GM18505 (cell line): Measurements from ENCODE around the gene ILF2.
"Not testable (repeated sequence)": the region's sequence is repeated elsewhere in the genome, so short reads cannot be mapped to it uniquely, and the experiment has no call there.

Experiments
- ATAC-seq: cut with Tn5 transposase; IDR thresholded peaks from one replicate; pipeline ENCODE4 v1.9.1; 2021; ENCODE audit not compliant: unreplicated experiment
- POLR2A ChIP-seq: IDR thresholded peaks from 4 replicates; pipeline ENCODE4 v1.6.1; 2011; ENCODE audit warnings: borderline replicate concordance; ENCODE audit not compliant: insufficient read depth, insufficient read length; ENCODE audit errors: extremely low read depth

Gene ILF2

DNA sequence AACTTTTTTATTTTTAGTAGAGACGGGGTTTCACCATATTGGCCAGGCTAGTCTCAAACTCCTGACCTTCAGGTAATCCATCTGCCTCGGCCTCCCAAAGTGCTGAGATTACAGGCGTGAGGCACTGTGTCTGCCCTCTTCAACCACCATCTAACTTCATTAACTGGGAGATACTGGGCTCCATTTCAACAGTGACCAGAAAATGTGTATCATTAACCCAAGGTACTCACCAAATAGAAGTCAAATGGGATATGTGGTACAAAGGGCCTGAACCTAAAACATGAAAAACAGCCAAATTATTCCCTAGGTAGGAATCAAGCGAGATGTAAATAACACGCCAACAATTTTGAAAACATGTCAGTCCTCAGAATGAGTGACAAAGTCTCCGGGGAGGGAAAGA, 1.2 kb downstream of the ILF2 start:
- ATAC-seq = no peak
- TF ChIP-seq POLR2A = no peak

DNA sequence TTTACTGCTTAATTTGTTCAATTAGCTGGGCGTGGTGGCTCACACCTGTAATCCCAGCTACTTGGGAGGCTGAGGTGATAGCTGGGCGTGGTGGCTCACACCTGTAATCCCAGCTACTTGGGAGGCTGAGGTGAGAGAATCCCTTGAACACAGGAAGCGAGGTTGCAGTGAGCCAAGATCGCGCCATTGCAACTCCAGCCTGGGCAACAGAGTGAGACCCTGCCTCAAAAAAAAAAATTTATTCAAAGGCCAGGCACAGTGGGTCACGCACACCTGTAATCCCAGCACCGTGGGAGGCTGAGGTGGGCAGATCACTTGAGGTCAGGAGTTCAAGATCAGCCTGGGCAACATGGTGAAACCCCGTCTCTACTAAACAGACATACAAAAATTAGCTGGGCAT, 2.1 kb downstream of the ILF2 start:
- ATAC-seq = not testable (repeated sequence)

DNA sequence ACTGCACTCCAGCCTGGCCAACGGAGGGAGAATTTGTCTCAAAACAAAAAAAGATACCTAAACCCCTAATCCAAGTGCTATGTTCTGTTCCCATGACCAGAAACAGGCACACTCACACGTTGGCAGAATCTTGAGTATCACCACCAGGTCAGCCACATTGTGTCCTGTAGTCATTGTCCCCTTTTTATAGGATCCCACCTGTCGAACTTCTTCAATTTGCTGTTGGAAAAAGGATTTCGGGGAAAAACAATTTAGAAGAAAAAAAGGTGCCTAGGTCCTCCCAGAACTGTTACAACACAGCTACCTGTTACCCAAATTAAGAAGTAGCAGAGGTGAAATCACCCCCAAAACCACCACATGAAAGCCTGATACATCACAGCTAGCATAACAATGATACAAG, 3.4 kb downstream of the ILF2 start:
- TF ChIP-seq POLR2A = no peak
- ATAC-seq = no peak

DNA sequence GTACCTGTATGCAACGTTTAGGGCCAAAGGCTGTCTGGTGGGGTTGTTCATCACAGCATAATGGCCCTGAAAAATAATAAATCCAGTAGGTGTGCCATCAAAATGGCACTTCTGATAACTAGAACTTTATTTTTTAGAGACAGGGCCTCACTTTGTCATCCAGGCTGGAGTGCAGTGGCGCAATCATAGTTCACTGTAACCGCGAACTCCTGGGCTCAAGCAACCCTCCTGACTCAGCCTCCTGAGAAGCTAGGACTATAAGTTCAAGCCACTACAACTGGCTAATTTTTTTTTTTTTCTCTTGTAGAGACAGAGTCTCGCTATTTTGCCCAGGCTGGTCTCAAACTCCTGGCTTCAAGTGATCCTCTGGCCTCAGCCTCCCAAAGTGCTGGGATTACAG, 7.6 kb downstream of the ILF2 start:
- no peak for ATAC-seq
- no peak for TF ChIP-seq POLR2A

DNA sequence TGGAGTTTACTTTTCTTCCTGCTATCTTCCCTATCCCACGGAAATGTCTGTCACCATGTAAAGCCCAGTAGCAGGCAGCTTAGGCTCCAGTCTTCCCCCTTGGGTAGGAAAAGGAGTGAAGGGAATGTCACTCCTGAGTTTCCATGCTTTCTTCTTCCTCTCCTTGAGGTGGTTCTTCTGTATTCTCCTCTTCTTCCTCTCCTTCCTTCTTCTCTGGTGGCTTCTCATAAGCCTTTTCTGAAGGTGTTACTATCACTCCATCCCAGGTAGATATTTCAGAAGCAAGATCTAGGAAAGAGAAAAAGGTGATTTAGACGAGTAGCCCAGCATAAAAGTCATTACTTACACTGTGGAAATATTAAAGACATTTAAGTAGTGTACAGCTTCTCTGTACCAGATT, 8.5 kb downstream of the ILF2 start:
- no peak for ATAC-seq
- no peak for TF ChIP-seq POLR2A

- TF ChIP-seq POLR2A = peak; percentile 22
- ATAC-seq = no peak
Observed at GRCh38 chr1:153661111-153661708, 9.6 kb downstream of the ILF2 start.

GRCh38 chr1:153659656-153660055, 11.1 kb downstream of the ILF2 start:
- ATAC-seq = no peak
- no peak for TF ChIP-seq POLR2A

DNA sequence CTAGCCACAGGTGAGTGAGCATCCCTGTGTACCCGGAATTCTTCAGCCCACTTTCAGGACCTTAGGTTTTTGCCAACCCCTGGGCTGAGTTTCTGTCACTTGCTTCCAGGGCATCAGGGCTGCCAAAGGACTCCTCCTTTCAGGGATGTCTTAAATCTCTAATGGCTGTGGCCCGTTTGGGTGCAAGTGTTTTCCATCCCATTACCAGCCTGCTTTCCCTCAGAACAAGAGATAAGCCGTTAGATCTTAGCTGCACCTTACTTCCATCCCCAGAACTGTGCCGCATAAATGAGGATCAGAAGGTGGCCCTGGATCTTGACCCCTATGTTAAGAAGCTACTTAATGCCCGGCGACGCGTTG, 11.6 kb downstream of the ILF2 start:
- ATAC-seq = no peak
- TF ChIP-seq POLR2A = no peak

- peak; percentile 76 for ATAC-seq
- peak; percentile 92 for TF ChIP-seq POLR2A
Observed at GRCh38 chr1:153658400-153659174, 12.2 kb downstream of the ILF2 start, which contains the start of gene SNAPIN. TSS of gene SNAPIN (plus strand) at chr1:153658703. CDS start at chr1:153658744, 41 bp downstream.

DNA sequence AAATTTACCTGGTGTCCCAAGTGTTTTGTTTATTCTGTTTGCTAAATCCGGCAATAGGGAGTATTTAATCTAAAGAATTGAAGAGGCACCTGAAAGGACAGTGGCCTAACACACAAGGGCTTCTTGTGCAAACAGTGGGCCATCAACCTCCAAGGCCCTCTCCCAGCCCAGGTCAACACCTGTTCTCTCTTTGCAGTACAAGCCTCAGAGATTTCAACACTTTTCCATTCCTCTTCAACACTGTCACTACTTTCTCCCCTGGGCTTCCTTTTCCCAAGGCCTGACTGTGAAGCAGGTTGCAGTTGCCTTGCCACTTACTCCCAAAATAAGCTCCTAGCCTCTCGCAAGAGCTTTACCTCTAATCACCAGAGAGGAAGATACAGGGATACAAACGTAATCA, 15.5 kb downstream of the ILF2 start:
- no peak for ATAC-seq
- TF ChIP-seq POLR2A = no peak

- TF ChIP-seq POLR2A = no peak
- ATAC-seq = no peak
Observed at GRCh38 chr1:153652805-153653500, 17.8 kb downstream of the ILF2 start.

DNA sequence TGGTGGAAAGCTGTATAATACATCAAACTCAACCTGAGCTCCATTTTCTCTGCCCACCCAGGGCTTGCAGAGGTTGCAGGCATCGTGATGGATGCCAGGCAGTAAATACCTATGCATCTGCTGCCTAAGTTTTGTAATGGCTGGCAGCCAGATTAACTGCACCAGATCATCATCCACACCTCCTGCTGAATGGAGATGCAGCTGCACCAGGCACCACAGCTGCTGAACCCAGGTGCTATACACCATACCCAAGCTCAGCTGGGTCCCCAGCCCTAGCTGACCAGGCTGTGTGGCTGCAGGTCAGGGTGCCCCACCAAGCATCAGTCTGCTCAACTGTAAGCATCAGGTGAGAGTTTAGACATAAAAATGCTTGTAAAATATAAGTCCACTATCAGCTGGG, 19.0 kb downstream of the ILF2 start:
- no peak for TF ChIP-seq POLR2A
- ATAC-seq = no peak

DNA sequence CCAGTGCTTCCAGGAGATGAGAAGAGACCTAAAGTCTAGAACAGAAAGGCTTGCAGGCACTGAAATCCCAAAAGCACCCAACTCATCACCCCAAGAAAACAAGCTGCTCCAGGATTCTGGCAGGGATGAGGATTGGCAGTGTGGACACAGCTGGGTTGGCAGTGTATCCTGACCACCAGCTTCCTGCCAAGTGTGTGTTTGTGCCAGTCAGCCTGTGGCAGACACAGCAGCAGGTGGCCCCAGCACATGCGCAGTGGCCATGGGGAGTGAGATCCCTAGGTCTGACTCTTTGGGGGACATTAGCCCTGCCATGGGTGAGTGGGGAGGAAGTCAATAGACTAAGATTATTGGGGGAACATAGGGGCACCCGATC, 20.9 kb downstream of the ILF2 start:
- no peak for TF ChIP-seq POLR2A
- no peak for ATAC-seq

DNA sequence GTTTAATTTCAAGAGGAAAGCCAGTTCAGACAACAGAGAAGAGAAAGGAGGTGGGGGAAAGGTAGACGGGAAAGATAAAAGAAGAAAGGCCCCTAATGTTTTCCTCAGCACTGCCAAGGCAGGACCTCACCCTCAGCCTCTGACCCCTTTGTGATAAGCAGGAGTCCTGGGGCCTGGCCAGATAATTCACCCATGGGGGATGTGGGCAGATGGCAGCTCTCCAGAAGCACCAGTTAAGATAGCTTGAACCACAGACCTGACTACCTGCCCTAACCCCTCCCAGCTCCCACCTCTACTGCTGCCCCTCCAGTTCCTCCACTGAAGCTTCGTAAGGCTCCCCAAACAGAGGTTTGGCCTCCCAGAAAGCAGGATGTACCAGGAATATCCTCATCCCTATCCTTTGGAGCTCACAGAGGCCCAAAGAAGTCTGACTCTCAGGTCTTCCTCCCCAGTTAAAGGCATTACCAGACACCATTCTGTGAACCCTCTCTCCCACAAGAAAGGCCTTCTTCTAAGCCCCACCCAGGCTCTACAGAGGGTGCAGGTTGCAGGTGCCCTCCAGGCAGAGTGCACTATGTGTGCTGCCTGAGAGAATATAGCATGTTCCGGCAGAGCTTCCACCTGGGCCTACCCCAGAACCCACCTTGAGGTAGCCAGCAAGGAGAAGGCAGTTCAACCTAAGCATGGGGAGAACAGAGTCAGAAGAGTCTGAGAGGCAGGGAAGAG, 21.5 kb downstream of the ILF2 start:
- ATAC-seq = no peak
- no peak for TF ChIP-seq POLR2A

DNA sequence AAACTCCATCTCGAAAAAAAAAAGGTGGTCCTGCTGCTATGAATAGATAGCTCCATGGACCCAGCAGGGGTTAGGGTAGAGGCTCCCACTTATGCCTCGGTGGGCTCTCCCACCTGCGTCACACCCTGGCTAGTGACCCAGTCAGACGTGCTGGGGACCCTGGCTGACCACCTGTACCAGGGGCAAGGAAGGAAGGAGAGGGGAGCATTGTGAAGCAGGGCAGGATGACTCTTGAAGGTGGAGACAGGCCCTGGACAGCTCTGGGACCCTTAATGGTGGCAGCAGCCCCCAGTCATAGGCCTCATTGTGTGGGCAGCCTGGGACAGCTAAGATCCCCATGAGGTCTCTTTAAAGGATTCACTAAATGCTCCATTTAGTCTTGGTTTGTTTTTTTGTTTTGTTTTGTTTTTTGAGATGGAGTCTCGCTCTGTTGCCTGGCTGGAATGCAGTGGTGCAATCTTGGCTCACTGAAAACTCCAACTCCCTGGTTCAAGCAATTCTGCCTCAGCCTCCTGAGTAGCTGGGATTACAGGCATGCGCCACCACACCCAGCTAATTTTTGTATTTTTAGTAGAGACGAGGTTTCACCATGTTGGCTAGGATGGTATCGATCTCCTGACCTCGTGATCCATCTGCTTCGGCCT, 22.7 kb downstream of the ILF2 start:
- TF ChIP-seq POLR2A = no peak
- no peak for ATAC-seq
